Head of caudate nucleus (tissue), 42 donors: ENCODE results near the gene RABGAP1L.
A peak's percentile ranks its signal among the peaks of the same experiment; 100 is the strongest.
"Not testable (repeated sequence)": the region's sequence is repeated elsewhere in the genome, so short reads cannot be mapped to it uniquely, and the experiment has no call there.

Experiments used
- DNase-seq, 42 donors: peaks; one replicate each; pipeline versions ENCODE4 v3.0.0 to v3.0.0-alpha.2; 2020 to 2021; ENCODE audit warnings: mixed read lengths in 7 of 42
- intact Hi-C: fragments of 100-400 bp; cut with DNase I; formaldehyde crosslinking; loops from one replicate; pipeline ENCODE4 v1.15.0; 2022

The RABGAP1L gene

GRCh38 chr1:174836543-174836942, 677.2 kb downstream of the RABGAP1L start:
- no peak for DNase-seq
- intact Hi-C loops: no loop called here

GRCh38 chr1:174837386-174837785, 678.1 kb downstream of the RABGAP1L start:
- intact Hi-C loops: no loop called here
- no peak for DNase-seq

GRCh38 chr1:174839211-174839610, 679.9 kb downstream of the RABGAP1L start:
- DNase-seq: no peak
- intact Hi-C loops: no loop called here

GRCh38 chr1:174841747-174842146, 682.4 kb downstream of the RABGAP1L start:
- intact Hi-C loops: no loop called here
- DNase-seq: no peak

GRCh38 chr1:174848593-174849560, 689.6 kb downstream of the RABGAP1L start:
- DNase-seq, intact Hi-C loops: not testable (repeated sequence)

- no peak for DNase-seq
- intact Hi-C loops: no loop called here
Observed at GRCh38 chr1:174850726-174851125, 691.4 kb downstream of the RABGAP1L start.

- DNase-seq: no peak
- intact Hi-C loops: no loop called here
Observed at GRCh38 chr1:174858301-174858700, 699.0 kb downstream of the RABGAP1L start.

- intact Hi-C loops: no loop called here
- DNase-seq: no peak
Observed at GRCh38 chr1:174870319-174870718, 711.0 kb downstream of the RABGAP1L start.

GRCh38 chr1:174871886-174872285, 712.6 kb downstream of the RABGAP1L start:
- intact Hi-C loops: no loop called here
- DNase-seq: no peak

- intact Hi-C loops: no loop called here
- DNase-seq: no peak
Observed at GRCh38 chr1:174872615-174873058, 713.3 kb downstream of the RABGAP1L start.

- intact Hi-C loops: no loop called here
- DNase-seq: peak in 3 of 42 donors; percentile 9 to 13 (median 13)
Observed at GRCh38 chr1:174874331-174875053, 715.2 kb downstream of the RABGAP1L start.

- DNase-seq: peak in 4 of 42 donors; percentile 5 to 22 (median 12)
- intact Hi-C loops: no loop called here
Observed at GRCh38 chr1:174875306-174875705, 716.0 kb downstream of the RABGAP1L start.

- DNase-seq: peak in 20 of 42 donors; percentile 6 to 49 (median 21)
- intact Hi-C loops: no loop called here
Observed at GRCh38 chr1:174877208-174877673, 717.9 kb downstream of the RABGAP1L start.

GRCh38 chr1:174880171-174880570, 720.9 kb downstream of the RABGAP1L start:
- intact Hi-C loops: no loop called here
- no peak for DNase-seq

- intact Hi-C loops: no loop called here
- peak in 1 of 42 donors; percentile 35 for DNase-seq
Observed at GRCh38 chr1:174883409-174883808, 724.1 kb downstream of the RABGAP1L start.

- DNase-seq: no peak
- intact Hi-C loops: no loop called here
Observed at GRCh38 chr1:174884038-174884437, 724.7 kb downstream of the RABGAP1L start.

- no peak for DNase-seq
- intact Hi-C loops: no loop called here
Observed at GRCh38 chr1:174884566-174884965, 725.2 kb downstream of the RABGAP1L start.

GRCh38 chr1:174890024-174890423, 730.7 kb downstream of the RABGAP1L start:
- DNase-seq: no peak
- intact Hi-C loops: no loop called here

GRCh38 chr1:174892016-174892415, 732.7 kb downstream of the RABGAP1L start:
- intact Hi-C loops: no loop called here
- DNase-seq: no peak
